ENCODE data around the gene ADM2. TPM values are rescaled to one million over a fixed set of nuclear protein-coding genes. Genes with fewer than 3 reads are reported as not detected.

The ADM2 gene
- total RNA-seq, 1 donor from 2014 or later: 3.4 TPM

GRCh38 chr22:50483977-50484853 lies 2.9 kb downstream of the ADM2 start:
- DNase-seq (ENCODE audit: low read depth): peak; percentile 55

DNA sequence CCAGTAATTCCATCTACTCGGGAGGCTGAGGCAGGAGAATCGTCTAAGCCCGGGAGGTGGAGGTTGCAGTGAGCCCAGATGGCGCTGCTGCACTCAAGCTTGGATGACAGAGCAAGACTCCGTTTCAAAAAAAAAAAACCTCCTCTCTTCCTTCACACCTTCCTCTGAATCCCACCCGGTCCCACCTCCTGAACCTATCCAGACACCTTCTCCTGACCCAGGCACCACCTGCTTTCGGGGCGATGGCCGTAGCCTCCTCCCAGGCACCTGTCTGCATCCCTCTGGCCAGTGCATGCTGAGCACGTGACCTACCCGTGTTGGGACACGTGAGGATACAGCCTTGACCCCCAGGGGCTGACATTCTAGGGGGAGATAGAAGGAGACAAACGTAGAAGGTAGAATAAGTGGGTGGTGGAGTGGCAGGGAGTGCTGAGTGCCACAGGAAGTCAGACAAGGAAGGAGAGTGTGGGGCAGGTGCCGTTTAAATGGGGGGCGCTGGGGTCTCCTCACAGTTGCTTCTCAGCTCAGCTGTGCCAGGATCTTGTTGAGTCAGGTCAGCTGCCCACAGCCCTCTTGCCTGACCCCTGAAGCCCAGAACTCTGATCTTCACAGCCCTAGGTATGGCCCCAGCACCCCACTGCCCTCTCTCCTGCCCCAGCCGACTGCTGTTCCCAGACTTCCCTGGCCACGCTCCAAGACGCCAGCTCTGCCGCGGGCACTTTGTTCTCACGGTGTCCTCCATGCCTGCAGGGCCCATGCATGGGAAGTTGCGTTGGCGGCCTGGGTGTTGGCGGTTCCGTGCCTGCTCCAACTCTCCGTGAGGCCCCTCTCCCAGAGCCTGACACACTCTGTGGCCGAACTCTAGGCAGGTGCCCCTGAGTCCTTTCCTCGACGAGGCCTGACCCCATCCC lies 4.1 kb downstream of the ADM2 start:
- peak; percentile 39 for DNase-seq (ENCODE audit: low read depth)

DNA sequence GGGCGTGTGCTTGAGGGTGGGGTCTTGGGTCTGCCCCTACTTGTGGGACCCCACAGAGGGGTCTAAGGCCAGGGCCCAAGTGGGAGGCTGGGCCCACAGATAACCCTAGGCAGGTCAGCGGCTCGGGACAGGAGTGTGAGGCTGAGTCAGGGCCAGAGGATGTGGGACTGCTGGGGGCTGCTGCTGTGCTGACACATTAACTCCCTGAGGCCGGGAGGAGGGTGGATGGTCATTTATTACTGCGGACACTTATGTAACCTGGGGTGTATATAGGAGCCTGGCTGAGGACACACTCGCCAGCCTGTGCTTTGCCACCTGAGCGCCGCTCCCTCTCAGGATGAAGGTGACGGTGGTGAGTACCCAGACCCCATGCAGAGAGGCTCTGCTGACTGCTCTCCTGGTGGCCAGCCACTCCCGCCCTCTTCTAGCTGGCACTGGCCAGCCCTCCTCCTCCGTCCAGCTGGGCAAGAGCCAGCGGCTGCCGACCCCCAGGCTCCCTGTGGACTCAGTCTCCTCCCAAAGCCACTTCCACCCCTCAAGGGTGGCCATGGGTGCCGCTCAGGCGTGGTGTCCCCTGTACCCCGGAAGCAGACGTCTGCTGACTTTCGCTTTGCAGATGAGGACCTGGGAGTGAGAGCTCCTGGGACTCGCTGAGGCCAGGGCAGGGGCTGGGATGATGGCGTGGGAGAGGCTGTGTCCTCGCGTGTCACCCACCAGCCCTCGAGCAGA lies 5.4 kb downstream of the ADM2 start, which contains the start of gene MIOX:
TSS of gene MIOX (plus strand) at position 299 of the 729 bp plus-strand sequence. CDS start at position 338, 39 bp downstream.
- DNase-seq (ENCODE audit: low read depth): peak; percentile 61

GRCh38 chr22:50487290-50488005 lies 6.1 kb downstream of the ADM2 start:
- DNase-seq (ENCODE audit: low read depth): no peak

DNA sequence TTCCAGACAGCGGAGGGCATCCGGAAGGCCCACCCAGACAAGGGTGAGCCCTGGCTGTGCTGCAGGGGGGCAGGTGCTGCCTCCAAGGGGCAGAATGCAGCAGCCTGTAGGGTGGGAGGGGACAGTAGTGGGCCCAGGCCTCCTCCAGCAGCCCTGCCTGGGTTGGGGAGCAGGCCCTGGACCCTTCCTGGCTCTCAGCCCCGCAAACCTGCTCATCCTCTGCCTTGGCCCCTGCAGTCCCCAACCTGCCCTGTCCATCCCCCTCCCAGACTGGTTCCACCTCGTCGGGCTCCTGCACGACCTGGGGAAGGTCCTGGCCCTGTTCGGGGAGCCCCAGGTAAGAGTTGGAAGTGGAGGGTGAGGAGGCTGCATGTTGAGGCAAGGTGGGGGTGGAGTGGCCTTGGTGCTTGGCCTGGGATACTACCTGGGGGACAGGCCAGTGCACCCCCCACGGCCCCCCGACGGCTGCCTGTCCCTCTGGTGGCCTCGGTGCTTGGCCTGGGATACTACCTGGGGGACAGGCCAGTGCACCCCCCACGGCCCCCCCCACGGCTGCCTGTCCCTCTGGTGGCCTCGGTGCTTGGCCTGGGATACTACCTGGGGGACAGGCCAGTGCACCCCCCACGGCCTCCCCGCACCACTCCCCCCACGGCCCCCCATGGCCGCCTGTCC lies 6.8 kb downstream of the ADM2 start:
- DNase-seq (ENCODE audit: low read depth): no peak

DNA sequence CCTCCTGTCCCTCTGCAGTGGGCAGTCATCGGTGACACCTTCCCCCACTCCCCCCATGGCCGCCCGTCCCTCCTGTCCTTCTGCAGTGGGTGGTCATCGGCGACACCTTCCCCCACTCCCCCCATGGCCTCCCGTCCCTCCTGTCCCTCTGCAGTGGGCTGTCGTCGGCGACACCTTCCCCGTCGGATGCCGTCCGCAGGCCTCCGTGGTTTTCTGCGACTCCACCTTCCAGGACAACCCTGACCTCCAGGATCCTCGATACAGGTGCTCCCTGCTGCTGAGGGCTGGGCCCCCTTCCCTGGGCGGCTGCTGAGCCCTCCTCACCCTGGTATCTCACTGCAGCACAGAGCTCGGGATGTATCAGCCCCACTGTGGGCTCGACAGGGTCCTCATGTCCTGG lies 7.5 kb downstream of the ADM2 start:
- DNase-seq (ENCODE audit: low read depth): no peak

GRCh38 chr22:50489363-50490243 lies 8.3 kb downstream of the ADM2 start:
- no peak for DNase-seq (ENCODE audit: low read depth)

DNA sequence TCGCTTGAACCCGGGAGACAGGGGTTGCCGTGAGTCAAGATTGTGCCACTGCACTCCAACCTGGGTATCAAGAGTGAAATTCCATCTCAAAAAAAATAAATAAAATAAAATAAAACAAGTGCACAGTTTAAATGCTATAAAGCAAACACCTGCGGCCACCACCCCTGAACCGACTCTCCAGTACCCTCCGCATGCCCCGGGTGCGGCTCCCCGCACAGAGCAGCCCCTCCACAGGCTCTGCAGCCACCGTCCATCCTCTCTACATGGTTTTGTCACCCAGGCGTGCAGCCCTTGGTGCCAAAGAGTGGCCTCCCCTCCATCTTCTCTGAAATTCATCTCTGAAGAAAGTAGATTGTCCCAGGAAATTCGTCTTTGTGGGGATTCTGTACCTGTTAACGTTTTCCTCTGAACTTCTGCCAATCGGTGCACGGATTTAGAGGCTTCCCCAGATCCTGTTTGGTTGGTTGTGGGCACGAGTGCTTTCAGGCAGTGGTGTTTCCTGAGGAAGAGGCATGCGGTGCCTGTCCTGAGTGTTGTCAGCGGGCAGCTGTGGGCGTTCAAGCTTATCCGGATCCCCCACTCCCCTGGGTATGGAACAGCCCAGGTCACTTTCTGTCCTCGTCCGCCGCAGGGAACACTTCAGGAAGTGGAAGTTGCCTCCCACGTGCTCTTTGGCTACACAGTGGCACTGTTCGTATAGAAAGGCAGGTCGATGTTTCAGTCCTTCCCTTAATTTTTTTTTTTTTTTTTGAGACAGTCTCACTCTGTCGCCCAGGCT lies 9.4 kb downstream of the ADM2 start:
- no peak for DNase-seq (ENCODE audit: low read depth)

DNA sequence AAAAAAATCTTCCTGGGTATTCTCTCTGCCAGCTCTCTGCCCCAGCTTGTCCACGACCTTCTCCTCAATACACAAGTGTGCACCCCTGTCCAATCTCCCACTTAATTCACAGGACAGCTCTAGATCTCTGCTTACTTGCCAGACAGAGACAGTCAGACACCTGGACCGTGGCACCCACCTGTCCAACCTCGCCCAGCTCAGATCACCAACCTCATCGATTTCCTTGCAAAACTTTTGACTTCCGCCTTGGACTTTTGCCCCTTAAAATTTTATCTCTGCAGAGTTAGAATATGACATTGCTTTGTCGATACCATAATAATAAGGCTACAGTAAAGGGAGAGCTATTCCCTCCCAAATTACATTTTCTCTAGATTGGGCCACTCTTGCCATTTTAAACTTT lies 15.8 kb downstream of the ADM2 start:
- no peak for DNase-seq (ENCODE audit: low read depth)

DNA sequence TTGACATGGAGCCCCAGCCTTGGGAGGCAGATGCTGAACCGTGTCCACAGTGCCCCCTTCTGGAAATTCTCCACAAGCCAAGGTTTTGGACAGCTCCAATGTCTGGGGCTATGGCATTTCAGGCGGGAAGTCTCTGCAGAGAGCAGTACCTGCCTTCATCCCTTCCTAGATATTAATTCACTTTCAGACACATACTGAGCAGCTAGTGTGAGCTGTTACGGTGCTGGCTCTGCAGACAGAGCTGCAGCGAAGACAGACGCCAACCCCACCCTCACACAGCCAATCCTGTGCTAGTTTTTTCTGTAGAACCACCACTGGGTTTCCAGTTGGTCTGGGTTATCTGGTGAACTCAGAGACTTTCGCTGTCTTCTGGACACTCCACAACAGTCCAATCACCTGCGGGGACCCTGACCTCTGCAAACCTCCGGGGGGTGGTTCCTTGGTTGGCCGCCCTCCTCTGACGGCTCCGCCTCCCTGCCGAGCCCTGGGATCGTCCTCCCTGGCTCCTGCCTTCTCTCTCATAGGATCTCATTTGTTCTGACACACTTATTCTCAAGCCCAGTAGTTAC lies 17.1 kb downstream of the ADM2 start:
- DNase-seq (ENCODE audit: low read depth): peak; percentile 59

DNA sequence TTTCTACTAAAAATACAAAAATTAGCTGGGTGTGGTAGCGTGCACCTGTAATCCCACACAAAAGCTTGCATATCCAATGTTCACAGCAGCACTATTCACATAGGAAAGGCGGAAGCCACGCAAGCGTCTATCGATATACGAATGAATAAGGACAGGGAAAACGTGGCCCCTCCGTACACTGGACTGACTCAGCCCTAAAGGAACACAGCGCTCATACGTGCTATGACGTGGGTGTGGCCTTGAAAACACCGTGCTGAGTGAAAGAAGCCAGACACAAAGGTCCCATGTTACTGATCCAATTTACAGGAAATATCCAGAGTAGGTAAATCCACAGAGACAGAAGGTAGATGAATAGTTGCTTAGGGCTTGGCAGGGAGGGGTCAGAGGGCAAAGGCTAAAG lies 19.1 kb downstream of the ADM2 start:
- no peak for DNase-seq (ENCODE audit: low read depth)

- no peak for DNase-seq (ENCODE audit: low read depth)
Measured at GRCh38 chr22:50502096-50502495, 20.8 kb downstream of the ADM2 start.

GRCh38 chr22:50502628-50503474 lies 21.5 kb downstream of the ADM2 start:
- no peak for DNase-seq (ENCODE audit: low read depth)

DNA sequence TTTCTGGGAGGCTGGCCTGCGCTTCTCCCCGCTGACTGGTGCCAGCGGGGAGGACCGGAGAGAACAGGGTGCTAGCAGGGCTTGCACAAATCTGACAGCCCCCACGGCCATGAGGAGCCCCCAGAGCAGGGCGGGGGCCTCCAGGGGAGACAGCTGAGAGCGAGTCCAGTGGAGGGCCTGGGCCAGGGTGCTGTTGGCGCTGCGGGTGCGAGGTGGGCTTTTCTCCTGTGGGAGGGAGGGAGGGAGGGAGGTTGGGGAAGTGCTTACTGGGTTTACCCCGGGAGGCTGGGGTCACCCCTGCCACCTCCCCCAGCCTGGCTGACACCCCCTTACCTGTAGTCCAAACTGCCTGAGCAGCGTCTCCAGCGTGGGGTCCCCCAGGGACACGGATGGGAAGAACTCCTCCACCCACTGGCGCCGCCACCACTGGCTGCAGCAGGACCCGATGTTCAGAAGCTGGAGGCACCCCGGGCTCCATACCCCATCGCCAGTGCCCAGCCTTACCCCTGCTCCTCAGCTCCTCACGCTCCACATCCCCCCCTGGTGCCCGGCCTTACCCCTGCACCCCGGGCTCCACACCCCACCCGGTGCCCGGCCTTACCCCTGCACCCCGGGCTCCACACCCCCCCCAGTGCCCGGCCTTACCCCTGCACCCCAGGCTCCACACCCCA lies 22.3 kb downstream of the ADM2 start:
- no peak for DNase-seq (ENCODE audit: low read depth)

DNA sequence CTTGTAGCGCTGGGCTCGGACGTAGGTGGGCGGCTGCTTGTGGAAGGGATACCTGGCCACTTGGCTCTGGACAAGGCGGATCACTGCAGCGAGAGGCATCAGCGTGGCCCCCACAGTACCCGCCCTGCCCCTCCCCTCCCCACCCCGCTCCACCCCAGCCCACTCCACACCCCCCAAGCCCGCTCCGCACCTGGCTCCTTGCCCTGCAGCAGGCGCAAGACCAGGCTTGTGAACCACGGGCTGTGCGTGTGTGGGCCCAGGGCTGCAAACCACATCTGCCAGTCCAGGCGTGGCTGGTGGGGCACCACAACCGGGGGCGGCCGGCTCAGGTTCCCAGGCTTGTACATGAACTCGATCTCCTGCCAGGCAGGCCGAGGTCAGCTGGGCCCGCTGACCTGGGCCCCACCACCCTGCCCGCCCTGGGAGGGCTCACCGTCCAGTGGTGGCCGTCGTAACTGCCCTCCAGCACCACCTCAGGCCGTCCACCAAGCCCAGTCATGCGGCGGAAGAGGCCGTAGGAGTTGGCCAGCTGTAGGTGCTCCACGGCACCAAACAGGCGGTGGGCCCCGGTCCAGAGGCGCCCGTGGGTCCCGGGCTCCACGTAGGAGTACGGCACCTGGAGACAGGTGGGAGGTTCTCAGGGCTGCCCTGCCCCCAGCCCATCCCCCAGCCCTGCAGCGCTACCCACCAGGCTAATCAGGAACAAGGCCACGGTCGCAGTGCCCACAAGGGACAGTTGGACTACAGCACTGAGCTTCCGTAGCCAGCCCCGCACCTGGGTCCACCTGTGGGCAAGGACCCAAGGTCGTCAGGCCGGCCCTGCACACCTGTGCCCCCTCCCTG lies 23.2 kb downstream of the ADM2 start:
- no peak for DNase-seq (ENCODE audit: low read depth)

DNA sequence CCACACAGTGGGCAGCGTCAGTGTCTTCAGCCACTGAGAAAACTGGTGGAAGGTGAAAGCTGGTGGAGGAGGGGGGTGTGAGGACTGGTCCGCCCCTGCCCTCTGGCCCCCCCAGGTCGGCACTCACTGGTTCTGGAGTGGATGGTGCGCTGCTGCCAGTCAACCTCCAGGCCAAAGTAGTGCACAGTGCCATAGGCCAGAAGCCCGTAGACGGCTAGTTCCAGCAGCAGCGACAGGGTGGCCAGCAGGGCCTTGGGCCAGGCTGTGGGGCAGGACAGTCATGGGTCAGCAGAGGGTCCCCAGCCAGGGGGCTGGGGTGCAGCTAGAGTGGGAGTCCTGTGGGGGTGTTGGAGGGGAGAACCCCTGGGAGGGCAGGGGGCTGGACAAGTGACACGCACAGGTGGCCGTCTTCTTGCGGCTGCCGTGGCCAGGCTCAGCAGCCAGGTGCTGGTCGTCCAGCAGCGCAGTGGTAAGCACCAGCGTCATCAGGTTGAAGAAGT lies 24.0 kb downstream of the ADM2 start:
- no peak for DNase-seq (ENCODE audit: low read depth)
